Measurements from ENCODE around the gene C1orf210. TPM values are rescaled to one million over a fixed set of nuclear protein-coding genes. Genes with fewer than 3 reads are reported as not detected.

C1orf210 gene
- total and polyA plus RNA-seq, 2 of the 13 experiments (the other 11 are each of a cell fraction or from before 2014, with no cell fraction given): 0.49 to 5.1 TPM

GRCh38 chr1:43286115-43286514 is 734 bp upstream of the C1orf210 start (continued):
- TF ChIP-seq, protein P1, sequence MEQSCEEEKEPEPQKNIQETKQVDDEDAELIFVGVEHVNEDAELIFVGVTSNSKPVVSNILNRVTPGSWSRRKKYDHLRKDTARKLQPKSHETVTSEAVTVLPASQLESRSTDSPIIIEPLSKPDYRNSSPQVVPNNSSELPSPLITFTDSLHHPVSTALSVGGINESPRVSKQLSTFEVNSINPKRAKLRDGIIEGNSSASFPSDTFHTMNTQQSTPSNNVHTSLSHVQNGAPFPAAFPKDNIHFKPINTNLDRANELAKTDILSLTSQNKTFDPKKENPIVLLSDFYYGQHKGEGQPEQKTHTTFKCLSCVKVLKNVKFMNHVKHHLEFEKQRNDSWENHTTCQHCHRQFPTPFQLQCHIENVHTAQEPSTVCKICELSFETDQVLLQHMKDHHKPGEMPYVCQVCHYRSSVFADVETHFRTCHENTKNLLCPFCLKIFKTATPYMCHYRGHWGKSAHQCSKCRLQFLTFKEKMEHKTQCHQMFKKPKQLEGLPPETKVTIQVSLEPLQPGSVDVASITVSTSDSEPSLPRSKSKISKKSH (CRISPR knock-in tag; IDR thresholded peaks at IDR 0.05; ENCODE audit: borderline replicate concordance): peak; percentile 46; the same call in 1 of the 2 replicates
- TF ChIP-seq ZNF777 (CRISPR knock-in tag; IDR thresholded peaks at IDR 0.05) (no peak), JUN (CRISPR knock-in tag; IDR thresholded peaks at IDR 0.05) (no peak), ZNF772 (CRISPR knock-in tag; IDR thresholded peaks at IDR 0.05) (0 out of 2 replicates have a peak, but pooled peaks have one; percentile 1), NR2C2 (CRISPR knock-in tag; IDR thresholded peaks at IDR 0.05; ENCODE audit: borderline replicate concordance) (no peak), MAZ (IDR thresholded peaks at IDR 0.05; ENCODE audit: borderline replicate concordance, low read depth, low read length) (no peak), MAZ (CRISPR knock-in tag; IDR thresholded peaks at IDR 0.05; ENCODE audit: low read depth) (0 out of 2 replicates have a peak, but pooled peaks have one; percentile 42), NFIC (IDR thresholded peaks at IDR 0.05; ENCODE audit: low read length) (no peak), ZNF33B (CRISPR knock-in tag; IDR thresholded peaks at IDR 0.05) (0 out of 2 replicates have a peak, but pooled peaks have one; percentile 10), CC2D1A (CRISPR knock-in tag; IDR thresholded peaks at IDR 0.05) (0 out of 2 replicates have a peak, but pooled peaks have one; percentile 74)

DNA sequence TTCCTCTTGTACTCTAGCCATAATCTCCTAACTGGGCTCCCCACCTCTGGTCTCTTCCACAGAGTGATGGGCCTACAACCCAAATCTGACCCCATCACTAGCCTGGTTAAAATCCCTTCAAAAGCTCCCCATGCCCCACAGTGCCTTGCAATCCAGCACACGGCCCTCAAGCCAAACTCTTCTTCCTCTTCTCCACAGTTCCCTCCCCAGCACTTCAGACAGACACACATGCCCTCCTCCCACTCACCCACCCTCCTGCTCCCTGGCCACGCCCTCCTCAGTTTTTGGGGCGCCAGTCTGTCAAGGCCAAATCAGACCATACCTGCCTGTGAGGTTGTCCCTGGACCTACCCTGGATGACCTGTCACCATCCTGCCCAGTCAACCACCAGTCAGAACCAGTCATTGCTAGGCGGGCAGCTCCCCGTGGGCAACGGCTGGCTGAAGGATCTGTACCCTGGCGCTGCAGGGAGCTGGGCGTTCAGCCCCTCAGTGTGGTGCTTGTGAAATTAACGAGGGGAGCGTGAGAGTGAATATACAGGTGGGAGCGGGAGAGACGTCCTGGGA is 753 bp downstream of the C1orf210 start:
- in situ Hi-C loops (cut with HindIII; ENCODE audit: extremely low pct_ligation_motif_present, low pct_unique_long_range_greater_than_20kb): no loop called here
- H2AFZ ChIP-seq (ENCODE audit: low read length): no peak overlapping the region
- no TSS peak for BruUV-seq (replicated peaks)
- no peaks in the 10 kb centered on the region for H3K9me3 ChIP-seq (ENCODE audit: low read length)
- H3K36me3 ChIP-seq (replicated peaks in 1 of 2; ENCODE audit: control insufficient read depth in 1 of 2, insufficient read depth in 2 of 2, low read length in 2 of 2): no peaks in the 10 kb centered on the region
- intact Hi-C loops (cut with micrococcal nuclease; ENCODE audit: unreplicated experiment): no loop called here
- no peaks in the 10 kb centered on the region for H4K20me1 ChIP-seq (ENCODE audit: insufficient read depth, low read length)
- no peak for FAIRE-seq
- 45% methylated on average over 12 of the region's 12 CpGs for WGBS (ENCODE audit: low lambda C conversion rate)
- peak overlapping the region; percentile 58 to 70 (median 58); a peak in 4 of 6 replicates for H3K4me3 ChIP-seq (replicated peaks in 1 of 3; ENCODE audit: insufficient read depth in 1 of 3, low read depth in 2 of 3, low read length in 3 of 3)
- ChIA-PET CTCF (ENCODE audit: low intra/inter-chr PET ratio, low total read pairs) (no interaction called here), POLR2A (interaction anchor here (1.4 to 2.6 kb wide), 6 partner anchors 8 to 74 kb away, joined by 5 to 35 read pairs (median 6); partner anchors contain the start of gene CDC20)
- H3K4me2 ChIP-seq (ENCODE audit: low read depth, low read length): peak overlapping the region; percentile 77
- DNase-seq (ENCODE audit: low spot score): no peak
- H3K27ac ChIP-seq (ENCODE audit: extremely low read length, insufficient read depth, low read length): no peak overlapping the region
- H3K27me3 ChIP-seq (ENCODE audit: control insufficient read depth in 1 of 2, insufficient read depth in 2 of 2, low read length in 2 of 2): 0 out of 5 replicates have a peak, but pooled peaks cover 0 to 9% of the 10 kb centered on the region in 2 experiments
- ATAC-seq: no peak
- peaks cover 87% of the 10 kb centered on the region for H3K4me1 ChIP-seq (ENCODE audit: insufficient read depth, low read length)
- no peaks in the 10 kb centered on the region for H3K79me2 ChIP-seq (ENCODE audit: insufficient read depth, low read length)
- peak overlapping the region; percentile 25; the same call in 1 of the 2 replicates for H3K9ac ChIP-seq (ENCODE audit: insufficient read depth, low read depth, low read length)
- no peak for TF ChIP-seq RNF219 (CRISPR knock-in tag; IDR thresholded peaks at IDR 0.05)
- TF ChIP-seq, protein P2, sequence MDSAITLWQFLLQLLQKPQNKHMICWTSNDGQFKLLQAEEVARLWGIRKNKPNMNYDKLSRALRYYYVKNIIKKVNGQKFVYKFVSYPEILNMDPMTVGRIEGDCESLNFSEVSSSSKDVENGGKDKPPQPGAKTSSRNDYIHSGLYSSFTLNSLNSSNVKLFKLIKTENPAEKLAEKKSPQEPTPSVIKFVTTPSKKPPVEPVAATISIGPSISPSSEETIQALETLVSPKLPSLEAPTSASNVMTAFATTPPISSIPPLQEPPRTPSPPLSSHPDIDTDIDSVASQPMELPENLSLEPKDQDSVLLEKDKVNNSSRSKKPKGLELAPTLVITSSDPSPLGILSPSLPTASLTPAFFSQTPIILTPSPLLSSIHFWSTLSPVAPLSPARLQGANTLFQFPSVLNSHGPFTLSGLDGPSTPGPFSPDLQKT (CRISPR knock-in tag; IDR thresholded peaks at IDR 0.05; ENCODE audit: borderline replicate concordance): no peak
- TF ChIP-seq ZBTB42 (CRISPR knock-in tag; IDR thresholded peaks at IDR 0.05): no peak
- TF ChIP-seq, protein P3, sequence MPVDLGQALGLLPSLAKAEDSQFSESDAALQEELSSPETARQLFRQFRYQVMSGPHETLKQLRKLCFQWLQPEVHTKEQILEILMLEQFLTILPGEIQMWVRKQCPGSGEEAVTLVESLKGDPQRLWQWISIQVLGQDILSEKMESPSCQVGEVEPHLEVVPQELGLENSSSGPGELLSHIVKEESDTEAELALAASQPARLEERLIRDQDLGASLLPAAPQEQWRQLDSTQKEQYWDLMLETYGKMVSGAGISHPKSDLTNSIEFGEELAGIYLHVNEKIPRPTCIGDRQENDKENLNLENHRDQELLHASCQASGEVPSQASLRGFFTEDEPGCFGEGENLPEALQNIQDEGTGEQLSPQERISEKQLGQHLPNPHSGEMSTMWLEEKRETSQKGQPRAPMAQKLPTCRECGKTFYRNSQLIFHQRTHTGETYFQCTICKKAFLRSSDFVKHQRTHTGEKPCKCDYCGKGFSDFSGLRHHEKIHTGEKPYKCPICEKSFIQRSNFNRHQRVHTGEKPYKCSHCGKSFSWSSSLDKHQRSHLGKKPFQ (CRISPR knock-in tag; IDR thresholded peaks at IDR 0.05; ENCODE audit: insufficient replicate concordance): no peak
- 0 out of 2 replicates have a peak, but pooled peaks have one; percentile 40 for TF ChIP-seq ZBTB7A (CRISPR knock-in tag; IDR thresholded peaks at IDR 0.05)
- TF ChIP-seq ZNF737 (CRISPR knock-in tag; IDR thresholded peaks at IDR 0.05; ENCODE audit: borderline replicate concordance): no peak
